ENCODE measurements around the gene ADAMTSL1.

The ADAMTSL1 gene

GRCh38 chr9:18456624-18457237 is 17.2 kb upstream of the ADAMTSL1 start:
- TF ChIP-seq, protein P1, sequence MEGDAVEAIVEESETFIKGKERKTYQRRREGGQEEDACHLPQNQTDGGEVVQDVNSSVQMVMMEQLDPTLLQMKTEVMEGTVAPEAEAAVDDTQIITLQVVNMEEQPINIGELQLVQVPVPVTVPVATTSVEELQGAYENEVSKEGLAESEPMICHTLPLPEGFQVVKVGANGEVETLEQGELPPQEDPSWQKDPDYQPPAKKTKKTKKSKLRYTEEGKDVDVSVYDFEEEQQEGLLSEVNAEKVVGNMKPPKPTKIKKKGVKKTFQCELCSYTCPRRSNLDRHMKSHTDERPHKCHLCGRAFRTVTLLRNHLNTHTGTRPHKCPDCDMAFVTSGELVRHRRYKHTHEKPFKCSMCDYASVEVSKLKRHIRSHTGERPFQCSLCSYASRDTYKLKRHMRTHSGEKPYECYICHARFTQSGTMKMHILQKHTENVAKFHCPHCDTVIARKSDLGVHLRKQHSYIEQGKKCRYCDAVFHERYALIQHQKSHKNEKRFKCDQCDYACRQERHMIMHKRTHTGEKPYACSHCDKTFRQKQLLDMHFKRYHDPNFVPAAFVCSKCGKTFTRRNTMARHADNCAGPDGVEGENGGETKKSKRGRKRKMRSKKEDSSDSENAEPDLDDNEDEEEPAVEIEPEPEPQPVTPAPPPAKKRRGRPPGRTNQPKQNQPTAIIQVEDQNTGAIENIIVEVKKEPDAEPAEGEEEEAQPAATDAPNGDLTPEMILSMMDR (IDR thresholded peaks at IDR 0.05; ENCODE audit: borderline replicate concordance, extremely low read depth, low read length, poor library complexity, severe bottlenecking), result no peak
- Histone ChIP-seq H3K4me3 (ENCODE audit: low read depth in 1 of 2, low read length in 2 of 2) (no peak overlapping the region), H3K9ac (ENCODE audit: low read depth, low read length) (no peak overlapping the region), H3K79me2 (ENCODE audit: insufficient read depth, low read length) (no peaks in the 10 kb centered on the region), H4K20me1 (ENCODE audit: insufficient read depth, low read length) (no peaks in the 10 kb centered on the region), H3K4me1 (ENCODE audit: insufficient read depth, low read length) (no peaks in the 10 kb centered on the region), H3K9me3 (ENCODE audit: insufficient read depth, low read length, severe bottlenecking) (no peaks in the 10 kb centered on the region), H3K4me2 (ENCODE audit: insufficient read depth, low read length) (no peak overlapping the region), H3K27ac (ENCODE audit: low read length) (no peak overlapping the region), H3K36me3 (ENCODE audit: insufficient read depth, low read length) (no peaks in the 10 kb centered on the region), H3K27me3 (ENCODE audit: insufficient read depth, low read length, poor library complexity) (no peaks in the 10 kb centered on the region), H2AFZ (ENCODE audit: low read depth, low read length) (no peak overlapping the region)
- ATAC-seq (ENCODE audit: insufficient read depth, low read depth), result no peak
- no peak for DNase-seq

DNA sequence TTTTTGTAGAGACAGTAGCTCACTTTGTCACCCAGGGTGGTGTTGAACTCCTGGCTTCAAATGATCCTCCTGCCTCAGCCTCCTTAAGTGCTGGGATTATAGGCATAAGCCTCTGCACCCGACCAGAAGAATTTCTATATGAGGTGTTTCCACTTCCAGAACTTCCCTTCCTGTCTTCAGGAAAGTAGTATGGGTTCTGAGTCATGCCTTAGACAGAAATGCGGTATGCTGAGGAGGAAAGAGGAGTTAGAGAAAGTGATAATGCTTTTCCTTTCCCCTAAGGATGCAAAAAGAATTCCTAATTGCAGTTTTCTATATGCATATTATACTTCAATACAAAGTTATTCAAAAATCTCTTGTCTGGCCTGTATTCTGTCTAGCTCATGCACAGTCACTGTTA is 16.4 kb upstream of the ADAMTSL1 start:
- H2AFZ ChIP-seq (ENCODE audit: low read depth, low read length), result no peak overlapping the region
- H3K4me2 ChIP-seq (ENCODE audit: insufficient read depth, low read length), result no peak overlapping the region
- no peak overlapping the region for H3K4me3 ChIP-seq (ENCODE audit: low read depth in 1 of 2, low read length in 2 of 2)
- H4K20me1 ChIP-seq (ENCODE audit: insufficient read depth, low read length), result no peaks in the 10 kb centered on the region
- no peaks in the 10 kb centered on the region for H3K79me2 ChIP-seq (ENCODE audit: insufficient read depth, low read length)
- H3K9me3 ChIP-seq (ENCODE audit: insufficient read depth, low read length, severe bottlenecking), result no peaks in the 10 kb centered on the region
- no peaks in the 10 kb centered on the region for H3K27me3 ChIP-seq (ENCODE audit: insufficient read depth, low read length, poor library complexity)
- TF ChIP-seq EZH2 (IDR thresholded peaks at IDR 0.05; ENCODE audit: borderline replicate concordance, low read depth, low read length, severe bottlenecking), result no peak
- TF ChIP-seq, protein P1 (IDR thresholded peaks at IDR 0.05; ENCODE audit: borderline replicate concordance, extremely low read depth, low read length, poor library complexity, severe bottlenecking), result no peak
- no peaks in the 10 kb centered on the region for H3K36me3 ChIP-seq (ENCODE audit: insufficient read depth, low read length)
- ATAC-seq (ENCODE audit: insufficient read depth, low read depth) (no peak), DNase-seq (no peak)
- H3K9ac ChIP-seq (ENCODE audit: low read depth, low read length), result no peak overlapping the region
- H3K27ac ChIP-seq (ENCODE audit: low read length), result no peak overlapping the region
- no peaks in the 10 kb centered on the region for H3K4me1 ChIP-seq (ENCODE audit: insufficient read depth, low read length)

GRCh38 chr9:18459962-18460584 is 13.9 kb upstream of the ADAMTSL1 start:
- no peaks in the 10 kb centered on the region for H3K79me2 ChIP-seq (ENCODE audit: insufficient read depth, low read length)
- H4K20me1 ChIP-seq (ENCODE audit: insufficient read depth, low read length), result no peaks in the 10 kb centered on the region
- no peaks in the 10 kb centered on the region for H3K9me3 ChIP-seq (ENCODE audit: insufficient read depth, low read length, severe bottlenecking)
- no peak for DNase-seq
- H2AFZ ChIP-seq (ENCODE audit: low read depth, low read length), result no peak overlapping the region
- H3K4me2 ChIP-seq (ENCODE audit: insufficient read depth, low read length), result no peak overlapping the region
- no peak for TF ChIP-seq EZH2 (IDR thresholded peaks at IDR 0.05; ENCODE audit: borderline replicate concordance, low read depth, low read length, severe bottlenecking)
- TF ChIP-seq, protein P1 (IDR thresholded peaks at IDR 0.05; ENCODE audit: borderline replicate concordance, extremely low read depth, low read length, poor library complexity, severe bottlenecking), result no peak
- H3K27ac ChIP-seq (ENCODE audit: low read length), result no peak overlapping the region
- H3K9ac ChIP-seq (ENCODE audit: low read depth, low read length), result no peak overlapping the region
- H3K4me3 ChIP-seq (ENCODE audit: low read depth in 1 of 2, low read length in 2 of 2), result no peak overlapping the region
- no peak for ATAC-seq (ENCODE audit: insufficient read depth, low read depth)
- no peaks in the 10 kb centered on the region for H3K4me1 ChIP-seq (ENCODE audit: insufficient read depth, low read length)
- H3K27me3 ChIP-seq (ENCODE audit: insufficient read depth, low read length, poor library complexity), result peaks cover 1% of the 10 kb centered on the region
- H3K36me3 ChIP-seq (ENCODE audit: insufficient read depth, low read length), result no peaks in the 10 kb centered on the region

Data from DND-41 (cell line).